SK-N-SH treated with all-trans-retinoic acid at 6 μM for 48 hours (cell line): ENCODE data around the gene STIP1.

Experiments
- ARNTL ChIP-seq: fragments of 450-650 bp; formaldehyde crosslinking; IDR thresholded peaks from 2 replicates; pipeline ENCODE4 v1.5.0; 2020; ENCODE audit warnings: low read depth, mild to moderate bottlenecking, moderate library complexity, borderline replicate concordance
- CSDC2 ChIP-seq: fragments of 250-450 bp; sonication (Bioruptor Pico); IDR thresholded peaks from 2 replicates; pipeline ENCODE4 v1.5.0; 2020; ENCODE audit warnings: mild to moderate bottlenecking, moderate library complexity
- GLIS3 ChIP-seq: fragments of 250-450 bp; sonication (Bioruptor Pico); IDR thresholded peaks from 2 replicates; pipeline ENCODE4 v1.5.0; 2020; ENCODE audit warnings: mild to moderate bottlenecking, moderate library complexity
- ISL1 ChIP-seq: fragments of 250-450 bp; sonication (Bioruptor Pico); IDR thresholded peaks from 2 replicates; pipeline ENCODE4 v2.1.2; 2022; ENCODE audit warnings: mild to moderate bottlenecking, moderate library complexity
- PATZ1 ChIP-seq: fragments of 250-450 bp; sonication (Bioruptor Pico); IDR thresholded peaks from 2 replicates; pipeline ENCODE4 v1.8.0; 2020; ENCODE audit warnings: mild to moderate bottlenecking, moderate library complexity, borderline replicate concordance
- PPARA ChIP-seq: fragments of 250-450 bp; sonication (Bioruptor Pico); IDR thresholded peaks from 2 replicates; pipeline ENCODE4 v1.5.0; 2020; ENCODE audit warnings: mild to moderate bottlenecking, borderline replicate concordance
- RARB ChIP-seq: fragments of 250-450 bp; sonication (Bioruptor Pico); IDR thresholded peaks from 2 replicates; pipeline ENCODE4 v1.8.0; 2021; ENCODE audit warnings: mild to moderate bottlenecking, moderate library complexity
- ZC3H10 ChIP-seq: fragments of 250-450 bp; sonication (Bioruptor Pico); IDR thresholded peaks from 2 replicates; pipeline ENCODE4 v1.5.1; 2021; ENCODE audit warnings: mild to moderate bottlenecking, moderate library complexity
- ZNF70 ChIP-seq: fragments of 450-650 bp; formaldehyde crosslinking; IDR thresholded peaks from 2 replicates; pipeline ENCODE4 v1.5.0; 2020; ENCODE audit warnings: mild to moderate bottlenecking, moderate library complexity
- ZNF8 ChIP-seq: fragments of 450-650 bp; formaldehyde crosslinking; IDR thresholded peaks from 2 replicates; pipeline ENCODE4 v1.5.0; 2020; ENCODE audit warnings: mild to moderate bottlenecking, moderate library complexity

GRCh38 chr11:64156235-64157011, 29.5 kb upstream of the STIP1 start:
- TF ChIP-seq ISL1 = no peak
- no peak for TF ChIP-seq ZNF70 (CRISPR knock-in tag)
- no peak for TF ChIP-seq PATZ1 (CRISPR knock-in tag)
- TF ChIP-seq GLIS3 (CRISPR knock-in tag) = no peak
- TF ChIP-seq ZC3H10 (CRISPR knock-in tag) = no peak
- no peak for TF ChIP-seq RARB
- TF ChIP-seq PPARA (CRISPR knock-in tag) = no peak
- no peak for TF ChIP-seq ZNF8 (CRISPR knock-in tag)
- no peak for TF ChIP-seq ARNTL (CRISPR knock-in tag)
- no peak for TF ChIP-seq CSDC2 (CRISPR knock-in tag)
